ENCODE results near the gene ADCY9.
"Not testable (repeated sequence)": the region's sequence is repeated elsewhere in the genome, so short reads cannot be mapped to it uniquely, and the experiment has no call there.

ADCY9 gene

DNA sequence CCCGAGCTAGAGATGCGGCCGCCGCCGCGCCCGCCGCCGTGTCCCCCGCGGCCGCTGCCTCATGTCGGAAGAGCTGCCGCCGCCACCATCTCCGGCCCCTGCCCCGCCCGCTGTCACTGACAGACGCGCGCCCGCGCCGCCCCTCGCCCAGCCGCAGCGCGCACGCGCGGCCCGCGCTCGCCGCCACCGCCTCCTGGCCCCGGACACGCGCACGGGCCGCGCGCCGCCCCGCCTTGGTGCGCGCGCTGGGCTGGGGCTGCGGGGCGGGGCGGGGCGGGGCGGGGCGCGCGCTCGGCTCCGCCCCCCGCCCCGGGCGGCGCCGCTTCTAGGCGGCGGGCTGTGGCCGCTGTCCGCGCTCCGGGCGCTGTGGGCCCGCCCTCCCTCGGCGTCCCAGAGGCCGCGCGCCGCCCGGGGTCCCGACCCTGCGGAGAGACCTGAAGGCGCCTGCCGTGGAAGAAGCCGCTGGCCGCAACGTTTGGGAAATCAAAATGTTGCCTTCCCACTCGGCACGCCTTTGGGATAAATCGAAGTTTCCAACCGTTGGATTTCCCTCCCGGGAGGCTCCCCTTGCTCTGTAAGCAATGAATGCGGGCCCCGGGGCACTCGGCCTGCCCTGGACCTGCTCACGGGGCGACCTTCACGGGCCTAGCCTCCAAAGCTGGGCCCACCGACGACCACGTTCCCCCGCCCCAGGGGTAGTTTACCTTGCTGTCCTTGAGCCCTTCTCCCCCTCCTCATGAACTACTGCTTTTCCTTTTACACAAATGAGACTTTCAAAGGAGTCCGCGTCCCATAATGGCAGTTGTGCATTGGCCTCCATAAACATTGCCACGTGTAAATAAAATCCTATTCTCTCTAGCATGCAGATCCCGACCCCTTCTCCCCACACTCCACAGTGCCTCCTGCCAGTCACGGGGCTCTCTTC lies at the start of gene ADCY9:
Gene ADCY9 (minus strand): TSS at position 118 of the 925 bp plus-strand sequence. CDS start 1,000 bp downstream, outside the sequence.
- no peak for DNase-seq

DNA sequence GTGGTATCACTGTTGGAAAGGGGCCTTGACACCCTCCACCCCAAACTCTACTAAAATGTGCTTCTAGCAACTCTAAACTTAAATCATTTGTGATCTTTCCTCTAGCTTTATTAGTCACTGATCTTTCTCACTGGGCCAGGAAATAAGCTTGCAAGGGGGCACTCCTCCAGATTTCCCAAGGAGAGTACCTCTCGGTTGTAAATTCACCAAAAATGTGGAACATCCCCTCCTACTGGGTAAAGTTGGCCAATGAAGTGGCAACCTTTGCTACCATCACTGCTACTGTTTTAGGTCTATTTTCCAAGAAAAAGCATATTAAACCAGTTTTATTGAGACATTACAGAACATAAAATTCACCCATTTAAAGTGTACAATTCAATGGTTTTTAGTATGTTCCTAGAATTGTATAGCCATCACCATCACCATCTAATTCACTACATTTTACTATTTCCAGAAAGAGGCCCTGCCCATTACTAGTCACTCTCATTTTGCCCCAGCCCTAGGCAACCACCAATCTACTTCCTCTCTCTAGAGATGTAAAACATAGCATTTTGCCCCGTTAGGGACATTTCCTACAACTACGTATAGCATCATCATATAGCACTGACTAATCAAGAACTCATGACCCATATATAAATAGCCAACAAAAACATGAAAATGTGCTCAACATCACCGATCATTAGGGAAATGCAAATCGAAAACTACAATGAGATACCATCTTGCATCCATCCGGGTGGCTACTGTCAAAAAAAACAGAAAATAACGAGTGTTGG lies 44.6 kb upstream of the ADCY9 start:
- no peak for DNase-seq

DNA sequence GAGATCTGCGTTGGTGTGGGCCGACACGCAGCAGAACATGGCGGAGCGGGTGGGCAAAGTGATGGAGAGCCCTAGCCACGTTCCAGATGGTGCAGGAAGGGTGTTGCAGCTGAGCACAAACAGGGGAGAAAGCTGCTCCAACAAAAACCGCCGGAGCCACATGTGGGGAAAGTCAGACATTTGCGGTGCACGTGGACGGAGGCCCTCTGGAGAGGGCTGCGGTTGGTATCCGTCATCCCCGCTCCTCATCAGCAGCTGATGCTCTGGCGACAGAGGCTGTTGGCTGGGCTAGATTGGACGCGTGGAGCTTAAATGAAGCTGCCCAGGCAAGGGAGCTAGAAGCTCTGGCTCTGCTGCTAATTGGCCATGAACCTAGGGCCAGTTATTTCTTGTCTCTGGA lies 43.5 kb upstream of the ADCY9 start:
- no peak for DNase-seq

DNA sequence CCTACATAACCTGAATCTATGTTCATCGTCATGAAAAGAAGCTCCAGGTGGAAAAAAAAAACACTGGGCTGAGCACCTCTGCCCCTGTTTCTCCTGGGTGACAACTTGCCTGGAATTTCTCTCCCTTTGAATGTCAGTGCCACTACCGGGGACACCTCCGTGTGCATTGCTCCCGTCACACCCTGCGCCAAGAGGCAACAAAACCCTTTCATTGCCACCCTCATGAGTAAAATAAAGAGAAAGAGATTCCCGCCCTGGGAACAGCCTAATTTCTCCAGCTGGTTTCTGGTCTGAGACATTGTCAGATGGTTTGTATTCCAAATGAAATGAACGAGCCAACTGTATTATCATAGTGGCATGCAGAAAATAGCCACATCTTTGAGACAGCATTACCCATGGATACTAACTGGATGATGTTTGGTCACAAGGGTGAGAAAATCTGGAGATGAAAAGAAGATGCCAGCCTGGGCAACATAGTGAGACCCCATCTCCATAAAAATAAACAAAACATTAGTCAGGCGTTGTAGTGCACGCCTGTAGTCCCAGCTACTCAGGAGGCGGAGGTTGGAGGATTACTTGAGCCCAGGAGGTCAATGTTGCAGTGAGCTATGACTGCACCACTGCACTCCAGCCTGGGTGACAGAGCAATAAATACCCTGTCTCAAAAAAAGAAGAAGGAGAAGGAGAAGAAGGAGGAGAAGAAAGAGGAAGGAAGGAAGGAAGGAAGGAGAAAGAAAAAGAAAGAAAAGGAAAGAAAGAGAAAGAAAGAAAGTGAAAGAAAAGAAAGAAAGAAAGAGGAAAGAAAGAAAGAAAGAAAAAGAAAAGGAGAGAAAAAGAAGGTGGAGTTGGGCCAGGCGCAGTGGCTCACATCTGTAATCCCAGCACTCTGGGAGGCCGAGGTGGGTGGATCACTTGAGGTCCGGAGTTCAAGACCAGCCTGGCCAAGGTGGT lies 42.2 kb upstream of the ADCY9 start:
- no peak for DNase-seq

DNA sequence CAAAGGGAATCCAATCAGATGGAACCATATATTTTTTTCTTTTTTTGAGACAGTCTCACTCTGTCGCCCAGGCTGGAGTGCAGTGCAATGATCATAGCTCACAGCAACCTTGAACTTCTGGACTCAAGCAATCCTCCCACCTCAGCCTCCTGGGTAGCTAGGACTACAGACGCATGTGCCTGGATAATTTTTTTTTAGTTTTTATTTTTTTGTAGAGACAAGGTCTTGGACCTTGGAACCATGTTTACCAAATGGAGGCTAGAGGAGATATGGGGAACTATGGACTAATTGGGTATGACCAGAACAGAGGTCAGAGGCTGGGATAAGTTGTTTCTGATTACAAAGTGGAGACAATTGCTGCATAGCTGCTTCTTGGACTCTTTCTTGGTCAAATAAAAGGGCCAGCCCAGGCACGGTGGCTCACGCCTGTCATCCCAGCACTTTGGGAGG lies 41.2 kb upstream of the ADCY9 start:
- no peak for DNase-seq

DNA sequence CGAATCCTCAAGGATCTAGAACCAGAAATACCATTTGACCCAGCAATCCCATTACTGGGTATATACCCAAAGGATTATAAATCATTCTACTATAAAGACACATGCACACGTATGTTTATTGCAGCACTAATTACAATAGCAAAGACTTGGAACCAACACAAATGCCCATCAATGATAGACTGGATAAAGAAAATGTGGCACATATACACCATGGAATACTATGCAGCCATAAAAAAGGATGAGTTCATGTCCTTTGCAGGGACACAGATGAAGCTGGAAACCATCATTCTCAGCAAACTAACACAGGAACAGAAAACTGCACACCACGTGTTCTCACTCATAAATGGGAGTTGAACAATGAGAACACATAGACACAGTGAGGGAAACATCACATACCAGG lies 40.3 kb upstream of the ADCY9 start:
- DNase-seq = not testable (repeated sequence)

DNA sequence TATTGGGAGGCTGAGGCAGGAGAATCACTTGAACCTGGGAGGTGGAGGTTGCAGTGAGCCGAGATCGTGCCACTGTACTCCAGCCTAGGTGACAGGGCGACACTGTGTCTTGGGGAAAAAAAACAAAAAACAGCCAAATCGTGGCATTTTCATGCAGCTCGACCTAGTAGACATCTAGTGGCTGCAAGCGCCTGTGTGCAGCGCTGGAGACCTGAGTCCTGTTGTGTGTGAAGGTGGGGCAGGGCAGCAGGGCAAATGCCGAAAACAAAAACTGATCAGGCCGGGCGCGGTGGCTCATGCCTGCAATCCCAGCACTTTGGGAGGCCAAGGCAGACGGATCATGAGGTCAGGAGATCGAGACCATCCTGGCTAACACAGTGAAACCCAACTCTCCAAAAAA lies 37.1 kb upstream of the ADCY9 start:
- not testable (repeated sequence) for DNase-seq

DNA sequence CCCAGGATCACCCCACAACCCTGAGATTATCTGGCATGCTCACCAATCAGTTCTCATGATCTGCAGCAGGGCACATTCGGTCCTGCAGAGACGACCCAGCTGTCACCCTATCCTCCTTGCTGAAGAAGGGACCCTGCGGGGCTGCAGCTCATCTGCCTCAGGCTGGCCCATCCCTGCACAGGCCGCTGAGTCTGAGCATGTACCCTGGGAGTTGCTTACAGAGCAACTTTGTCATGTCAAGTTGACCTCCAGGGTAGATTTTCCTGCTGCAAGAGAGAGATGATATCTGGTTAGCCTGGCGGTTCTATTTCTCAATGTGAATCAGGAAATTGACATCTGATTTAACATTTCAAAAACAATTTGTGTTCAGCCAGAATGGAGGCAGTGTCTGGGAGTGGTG lies 36.0 kb upstream of the ADCY9 start:
- no peak for DNase-seq

DNA sequence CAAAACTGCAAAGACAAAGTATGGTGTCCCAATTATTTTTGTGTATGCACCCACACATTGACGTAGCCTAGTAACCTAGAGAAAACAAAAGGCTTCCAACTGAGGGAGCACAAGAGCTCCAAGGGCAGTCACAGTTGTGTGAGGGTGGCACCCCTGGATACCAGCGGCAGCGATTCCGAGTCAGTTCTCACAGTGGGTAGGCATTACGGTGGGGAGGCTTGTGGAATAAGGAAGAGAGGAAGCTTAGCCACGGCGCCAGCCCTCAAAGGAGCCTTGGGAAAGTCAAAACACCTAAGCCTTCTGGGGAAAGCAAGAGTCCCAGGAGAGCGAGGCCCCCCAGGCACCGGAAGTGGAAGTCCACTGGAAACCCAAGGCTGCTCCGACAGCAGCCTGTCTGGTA lies 31.0 kb upstream of the ADCY9 start:
- DNase-seq = no peak

DNA sequence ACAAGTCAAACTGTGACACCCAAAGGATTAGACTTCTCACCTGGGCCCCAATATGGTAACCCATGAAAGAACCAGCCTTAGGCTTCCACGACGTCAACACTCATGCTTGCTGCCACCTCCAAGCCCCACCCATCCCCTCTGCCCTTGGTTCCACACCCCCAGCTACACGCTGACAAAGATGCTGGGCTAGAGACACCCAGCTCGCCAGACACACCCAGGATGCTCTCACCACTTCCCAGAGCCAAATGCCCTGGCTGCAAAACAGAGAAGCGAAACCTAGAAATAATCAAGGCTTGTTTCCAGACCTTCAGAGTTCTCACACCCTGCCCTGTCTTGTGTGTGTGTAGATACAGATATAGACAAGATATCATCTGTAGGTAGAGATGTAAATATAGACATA lies 26.0 kb upstream of the ADCY9 start:
- DNase-seq = no peak

DNA sequence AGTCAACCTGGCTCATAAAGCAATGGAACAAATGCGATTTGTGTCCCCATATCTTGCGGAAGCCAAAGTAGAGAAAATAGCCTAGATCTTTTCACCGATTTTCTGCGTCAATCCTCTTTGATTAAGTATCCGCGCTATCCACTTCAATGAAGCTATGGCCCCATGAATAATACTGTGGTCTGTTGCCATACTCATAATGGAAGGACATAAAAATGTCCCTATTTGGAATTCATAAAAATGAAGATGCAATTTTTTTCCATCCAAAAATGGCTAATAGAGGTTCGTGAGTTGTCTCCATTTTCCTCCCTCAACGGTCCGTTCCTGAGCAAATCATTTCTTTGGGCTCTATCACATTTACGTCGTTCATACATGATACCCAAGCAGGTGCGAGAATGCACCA lies 25.4 kb upstream of the ADCY9 start:
- DNase-seq = no peak

DNA sequence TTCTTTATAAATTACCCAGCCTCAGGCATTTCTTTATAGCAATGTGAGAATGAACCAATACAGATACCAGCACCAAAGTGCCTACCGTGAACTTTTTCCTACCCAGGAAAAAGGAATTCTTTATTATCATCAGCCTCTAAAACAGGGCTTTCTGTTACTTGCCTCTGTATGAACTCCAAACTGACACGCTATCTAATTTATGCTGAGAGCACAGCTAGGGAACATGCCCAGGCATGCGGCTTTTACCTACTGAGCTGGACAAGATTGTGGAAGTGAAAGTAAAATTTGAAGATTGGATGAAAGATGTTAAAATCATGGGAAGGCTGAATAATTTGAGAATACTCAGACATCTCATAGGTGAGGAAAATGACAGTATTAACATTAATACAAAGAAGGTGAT lies 24.4 kb upstream of the ADCY9 start:
- DNase-seq = no peak

DNA sequence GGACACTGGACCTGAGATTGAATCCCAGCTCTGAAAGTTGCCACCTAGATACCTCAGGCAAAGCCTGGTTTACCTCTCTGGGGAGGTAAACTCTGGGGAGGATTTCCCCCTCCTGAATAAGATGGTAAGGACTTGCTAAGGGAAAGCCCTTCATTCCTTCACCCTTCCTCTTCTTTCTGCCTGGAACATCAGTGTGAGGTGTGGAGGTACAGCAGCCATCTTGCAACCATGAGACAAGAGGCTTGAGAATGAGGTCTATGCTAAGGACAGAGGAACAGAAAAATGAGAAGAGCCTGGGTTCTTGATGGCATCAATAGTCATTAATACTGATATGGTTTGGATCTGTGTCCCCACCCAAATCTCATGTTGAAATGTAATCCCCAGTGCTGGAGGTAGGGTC lies 23.7 kb upstream of the ADCY9 start:
- no peak for DNase-seq

DNA sequence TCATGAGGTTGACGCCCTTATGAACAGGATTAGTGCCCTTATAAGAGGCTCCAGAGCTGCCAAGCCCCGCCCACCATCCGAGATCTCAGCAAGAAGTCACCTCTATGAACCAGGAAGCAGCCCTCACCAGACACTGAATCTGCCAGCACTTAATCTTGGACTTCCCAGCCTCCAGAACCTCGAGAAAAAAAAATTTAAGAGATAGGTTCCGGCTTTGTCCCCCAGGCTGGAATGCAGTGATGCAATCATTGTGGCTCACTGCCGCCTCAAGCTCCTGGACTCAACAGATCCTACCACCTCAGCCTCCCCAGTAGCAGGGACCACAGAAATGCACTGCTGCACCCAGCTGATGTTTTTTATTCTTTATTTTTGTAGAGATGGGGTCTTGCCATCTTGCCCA lies 22.5 kb upstream of the ADCY9 start:
- no peak for DNase-seq

DNA sequence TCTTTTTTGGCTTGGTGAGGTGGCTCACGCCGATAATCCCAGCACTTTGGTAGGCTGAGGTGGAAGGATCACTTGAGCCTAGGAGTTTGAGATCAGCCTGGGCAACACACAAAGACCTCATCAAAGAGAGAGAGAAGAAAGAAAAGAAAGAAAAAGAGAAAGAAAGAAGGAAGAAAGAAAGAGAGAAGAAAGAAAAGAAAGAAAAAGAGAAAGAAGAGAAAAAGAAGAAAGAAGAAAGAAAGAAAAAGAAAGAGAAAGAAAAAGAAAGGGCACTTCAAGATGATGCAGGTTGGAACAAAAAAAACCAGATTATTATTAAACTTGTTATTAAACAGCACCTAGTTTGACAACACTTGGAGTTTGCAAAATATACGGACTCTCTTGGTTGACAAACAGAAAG lies 21.2 kb upstream of the ADCY9 start:
- DNase-seq = no peak

DNA sequence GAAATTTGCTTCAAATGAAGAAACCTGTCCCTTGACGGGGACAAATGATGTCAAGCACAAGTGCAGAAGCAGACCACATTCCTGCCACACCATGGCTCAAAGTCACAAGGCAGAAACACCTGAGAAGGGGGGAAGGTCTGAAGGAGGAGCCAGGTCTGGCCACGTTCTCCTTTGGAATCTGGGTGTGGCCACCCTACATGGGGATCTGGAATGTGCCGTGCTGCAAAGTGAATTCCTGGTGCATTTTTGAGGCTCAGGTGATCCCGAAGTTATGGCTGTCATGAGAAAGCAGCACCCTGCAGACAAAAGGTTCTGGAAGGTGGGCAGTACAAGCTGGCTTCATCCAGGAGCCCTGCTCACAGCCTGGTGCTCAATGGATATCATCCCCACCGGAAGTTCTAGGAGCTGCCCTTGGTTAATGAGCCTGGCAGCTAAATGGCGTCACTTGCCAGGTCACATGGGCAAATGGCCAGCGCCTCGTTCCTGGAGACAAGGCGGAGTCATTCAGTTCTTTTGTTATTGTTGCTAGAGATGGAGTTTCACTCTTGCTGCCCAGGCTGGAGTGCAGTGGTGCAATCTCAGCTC lies 20.1 kb upstream of the ADCY9 start:
- peak; percentile 61 for DNase-seq

DNA sequence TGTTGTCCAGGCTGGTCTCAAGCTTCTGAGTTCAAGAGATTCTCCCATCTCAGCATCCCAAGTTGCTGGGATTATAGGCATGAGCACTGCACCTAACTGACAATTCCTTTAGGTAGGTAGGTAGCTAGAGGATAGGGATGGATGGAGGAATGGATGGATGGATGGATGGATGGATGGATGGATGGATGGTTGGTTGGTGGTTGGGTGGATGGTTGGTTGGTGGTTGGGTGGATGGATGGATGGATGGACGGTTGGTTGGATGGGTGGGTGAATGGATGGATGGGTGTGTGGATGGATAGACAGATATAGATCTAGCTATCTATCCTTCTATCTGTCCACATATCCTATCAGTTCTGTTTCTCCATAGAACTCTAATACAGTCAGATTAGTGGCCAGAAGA lies 19.3 kb upstream of the ADCY9 start:
- DNase-seq = no peak

DNA sequence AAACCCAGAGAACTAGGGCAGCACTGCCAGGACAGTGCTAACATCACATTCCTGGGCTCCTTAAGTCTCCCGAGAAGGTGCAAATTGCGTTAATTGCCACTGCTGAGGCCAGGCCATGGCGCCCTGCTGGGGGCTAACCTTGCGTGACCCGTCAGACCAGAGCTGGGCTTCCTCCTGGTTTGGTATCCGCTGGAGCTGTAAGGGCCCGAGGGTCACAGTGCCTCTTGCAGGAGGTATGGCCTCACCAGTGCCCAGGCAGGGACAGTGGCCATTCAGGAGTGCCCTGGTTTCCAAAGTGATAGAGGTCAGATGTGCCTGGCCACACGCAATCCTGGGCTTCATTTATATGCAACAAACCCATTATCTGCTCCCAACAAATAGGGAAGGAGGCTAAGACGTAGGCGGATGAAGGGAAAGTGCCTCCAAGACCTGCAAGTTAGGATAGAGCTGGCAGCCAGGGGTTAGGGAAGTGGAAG lies 17.7 kb upstream of the ADCY9 start:
- DNase-seq = no peak

DNA sequence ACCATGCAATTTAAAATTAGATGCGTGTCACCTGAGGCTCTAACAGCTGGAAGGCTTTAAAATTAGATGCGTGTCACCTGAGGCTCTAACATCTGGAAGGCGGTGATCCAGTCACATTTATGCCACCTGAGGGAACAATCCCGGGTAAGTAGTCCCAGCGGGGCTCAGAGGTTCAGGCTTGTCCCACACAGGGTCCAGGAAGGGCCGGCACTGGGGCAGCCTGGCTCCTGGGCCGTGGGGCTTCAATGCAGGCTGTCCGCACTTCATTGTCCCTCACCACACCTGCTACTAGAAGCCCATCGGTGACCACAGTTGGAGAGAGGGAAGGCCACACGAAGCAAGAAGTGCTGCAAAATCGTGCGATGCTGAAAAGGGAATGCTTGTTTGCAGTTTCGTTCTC lies 15.4 kb upstream of the ADCY9 start:
- no peak for DNase-seq

DNA sequence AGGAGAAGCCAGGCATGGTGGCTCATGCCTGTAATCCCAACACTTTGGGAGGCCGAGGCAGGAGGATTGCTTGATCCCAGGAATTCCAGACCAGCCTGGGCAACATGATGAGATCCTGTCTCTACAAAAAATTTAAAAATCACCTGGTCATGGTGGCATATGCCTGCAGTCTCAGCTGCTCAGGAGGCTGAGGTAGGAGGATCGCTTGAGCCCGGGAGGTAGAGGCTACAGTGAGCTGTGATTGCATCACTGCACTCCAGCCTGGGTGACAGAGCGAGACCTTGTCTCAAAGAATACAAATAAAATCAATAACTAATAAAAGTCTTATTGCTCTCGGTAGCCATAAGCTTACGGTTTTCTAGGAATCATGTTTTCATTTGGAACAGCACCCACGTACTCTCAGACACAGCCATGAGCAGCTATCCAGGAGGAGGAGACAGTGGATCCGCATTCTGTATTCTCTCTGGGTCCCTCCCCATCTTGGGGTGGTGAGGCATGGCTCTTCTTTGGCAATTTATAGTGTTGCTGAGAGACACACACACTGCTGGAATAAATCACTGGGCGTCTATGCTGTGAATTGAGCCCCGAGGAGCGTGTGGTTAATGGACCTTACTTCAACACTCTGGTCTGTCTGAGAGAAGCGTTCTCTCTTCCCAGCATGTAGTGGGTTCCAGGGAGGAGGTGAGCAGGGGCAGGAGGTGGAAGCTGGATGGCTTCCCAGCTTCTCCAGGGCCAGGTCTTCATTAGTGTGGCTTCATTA lies 8.5 kb upstream of the ADCY9 start:
- DNase-seq = no peak

DNA sequence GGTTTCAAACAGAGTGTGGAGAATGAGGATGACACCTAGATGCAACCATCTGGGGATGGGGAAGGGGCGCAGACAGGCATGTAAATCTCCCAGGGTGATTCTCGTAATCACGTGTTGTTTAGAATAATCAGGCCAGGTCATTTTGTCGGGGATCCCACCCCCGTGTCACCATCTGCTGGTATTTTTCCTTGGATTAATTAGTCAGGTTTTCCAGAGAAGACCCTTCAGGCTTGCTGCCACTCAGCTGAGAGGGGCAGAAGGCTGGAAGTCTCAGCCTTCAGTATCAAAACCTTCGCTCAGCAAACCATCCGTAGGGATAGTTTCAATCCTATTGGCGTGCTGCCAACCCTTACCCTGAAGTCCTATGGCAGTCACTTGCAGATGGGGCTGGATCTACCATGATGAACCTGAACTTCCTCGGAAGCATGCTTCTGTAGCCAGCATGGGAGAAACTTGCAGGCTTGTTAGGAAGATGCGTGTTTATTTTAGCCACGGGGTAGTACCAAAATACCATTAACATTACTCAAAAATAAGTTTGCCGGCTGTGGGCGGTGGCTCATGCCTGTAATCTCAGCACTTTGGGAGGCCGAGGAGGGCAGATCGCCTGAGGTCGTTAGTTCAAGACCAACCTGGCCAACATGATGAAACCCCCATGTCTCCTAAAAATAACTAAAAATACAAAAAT lies 7.5 kb upstream of the ADCY9 start:
- DNase-seq = no peak
